H1 (cell line): ENCODE data around the gene TGM4.

Source experiments
- CTCF ChIP-seq, 3 experiments: IDR thresholded peaks; 1 replicate in 2 of 3; 2 replicates in 1 of 3; pipeline versions ENCODE4 v1.5.1 to v1.6.1; 2011; ENCODE audit warnings: low read length in 3 of 3, mild to moderate bottlenecking in 3 of 3, inconsistent platforms in 2 of 3, low read depth in 1 of 3, moderate library complexity in 1 of 3; ENCODE audit not compliant: insufficient read depth in 1 of 3; ENCODE audit errors: control extremely low read depth in 1 of 3
- EGR1 ChIP-seq: IDR thresholded peaks from 2 replicates; pipeline ENCODE4 v1.6.1; 2011; ENCODE audit warnings: low read depth, low read length, borderline replicate concordance
- EZH2 ChIP-seq: fragments of 200-600 bp; sonication (generic); IDR thresholded peaks from 2 replicates; pipeline ENCODE4 v1.7.1; 2012; ENCODE audit warnings: low read depth, mild to moderate bottlenecking, moderate library complexity, low read length, inconsistent platforms; ENCODE audit not compliant: severe bottlenecking
- KDM1A ChIP-seq: fragments of 200-600, 300-600 bp; sonication (generic); IDR thresholded peaks from 2 replicates; pipeline ENCODE4 v1.7.1; 2016; ENCODE audit warnings: mild to moderate bottlenecking, low read length, borderline replicate concordance
- POLR2A ChIP-seq, 2 experiments: IDR thresholded peaks; 1 replicate in 1 of 2; 2 replicates in 1 of 2; pipeline ENCODE4 v1.6.1; 2011; ENCODE audit warnings: low read depth in 2 of 2, low read length in 2 of 2, mild to moderate bottlenecking in 2 of 2; ENCODE audit errors: control extremely low read depth in 1 of 2
- SUZ12 ChIP-seq: fragments of 200-600 bp; sonication (generic); IDR thresholded peaks from 2 replicates; pipeline ENCODE4 v1.6.1; 2012; ENCODE audit warnings: mild to moderate bottlenecking, inconsistent platforms, low read length, moderate library complexity, mixed read lengths
- TAF1 ChIP-seq: IDR thresholded peaks from 2 replicates; pipeline ENCODE4 v1.6.1; 2011; ENCODE audit warnings: mild to moderate bottlenecking, low read depth, low read length
- TBP ChIP-seq: IDR thresholded peaks from 2 replicates; pipeline ENCODE4 v1.6.1; 2011; ENCODE audit warnings: low read depth, low read length, improper control_type of control experiment

- no peak for TF ChIP-seq TBP
- no peak for TF ChIP-seq EGR1
- TF ChIP-seq TAF1 = no peak
- no peak for TF ChIP-seq KDM1A
- no peak for TF ChIP-seq POLR2A (IDR thresholded peaks at IDR 0.05; ENCODE audit: control extremely low read depth in 1 of 2, low read depth in 2 of 2, low read length in 2 of 2)
- TF ChIP-seq CTCF (IDR thresholded peaks at IDR 0.05; ENCODE audit: control extremely low read depth in 1 of 3, insufficient read depth in 1 of 3, low read depth in 1 of 3, low read length in 3 of 3) = no peak
- no peak for TF ChIP-seq EZH2
- TF ChIP-seq SUZ12 = no peak
Observed at GRCh38 chr3:44942202-44942921, 68.0 kb downstream of the TGM4 start.
